ENCODE results near the gene FBXL17. TPM values are rescaled to one million over a fixed set of nuclear protein-coding genes. Genes with fewer than 3 reads are reported as not detected.
A peak's percentile ranks its signal among the peaks of the same experiment; 100 is the strongest.

The FBXL17 gene
- 49.4 TPM for total RNA-seq
- long read RNA-seq, full-length matches to known transcripts: 12 of 35 reads
- long read RNA-seq, partial matches to known transcripts: 0 of 35 reads
- long read RNA-seq, other reads (novel, unspliced or antisense): 23 of 35 reads

- no peaks in the 10 kb centered on the region for H3K36me3 ChIP-seq
- peak; percentile 10 for TF ChIP-seq CTCF (IDR thresholded peaks at IDR 0.05; ENCODE audit: borderline replicate concordance)
- H3K4me3 ChIP-seq: peak within 1 kb of the TSS; percentile 95
- H3K27me3 ChIP-seq (ENCODE audit: low read depth): no peaks in the 10 kb centered on the region
- peaks cover 54% of the 10 kb centered on the region for H3K4me1 ChIP-seq
- intact Hi-C loops (cut with micrococcal nuclease): no loop called here
- H3K9me3 ChIP-seq (replicated peaks): no peaks in the 10 kb centered on the region
- H3K27ac ChIP-seq (replicated peaks): peak within 1 kb of the TSS; percentile 99
- peak; percentile 94 for DNase-seq
These were observed at the start of gene FBXL17 for GRCh38 chr5:108381954-108382783. Gene FBXL17, minus strand, starts transcription at chr5:108382098.

GRCh38 chr5:108430931-108431608, 49.2 kb upstream of the FBXL17 start:
- Histone ChIP-seq H3K27ac (replicated peaks) (no peak overlapping the region), H3K36me3 (no peaks in the 10 kb centered on the region), H3K4me1 (no peaks in the 10 kb centered on the region), H3K4me3 (no peak overlapping the region), H3K27me3 (ENCODE audit: low read depth) (peaks cover 10% of the 10 kb centered on the region), H3K9me3 (replicated peaks) (no peaks in the 10 kb centered on the region)
- no peak for TF ChIP-seq CTCF (IDR thresholded peaks at IDR 0.05; ENCODE audit: borderline replicate concordance)
- intact Hi-C loops (cut with micrococcal nuclease): no loop called here
- no peak for DNase-seq

GRCh38 chr5:108421713-108422112, 39.8 kb upstream of the FBXL17 start:
- Histone ChIP-seq H3K4me3 (no peak overlapping the region), H3K36me3 (no peaks in the 10 kb centered on the region), H3K27me3 (ENCODE audit: low read depth) (no peaks in the 10 kb centered on the region), H3K27ac (replicated peaks) (no peak overlapping the region), H3K4me1 (no peaks in the 10 kb centered on the region), H3K9me3 (replicated peaks) (peaks cover 10% of the 10 kb centered on the region)
- intact Hi-C loops (cut with micrococcal nuclease): no loop called here
- no peak for DNase-seq
- no peak for TF ChIP-seq CTCF (IDR thresholded peaks at IDR 0.05; ENCODE audit: borderline replicate concordance)

- H3K27ac ChIP-seq (replicated peaks): no peak overlapping the region
- DNase-seq: no peak
- peaks cover 10% of the 10 kb centered on the region for H3K9me3 ChIP-seq (replicated peaks)
- no peaks in the 10 kb centered on the region for H3K4me1 ChIP-seq
- no peak for TF ChIP-seq CTCF (IDR thresholded peaks at IDR 0.05; ENCODE audit: borderline replicate concordance)
- no peaks in the 10 kb centered on the region for H3K27me3 ChIP-seq (ENCODE audit: low read depth)
- H3K4me3 ChIP-seq: no peak overlapping the region
- intact Hi-C loops (cut with micrococcal nuclease): no loop called here
- no peaks in the 10 kb centered on the region for H3K36me3 ChIP-seq
These were observed 38.9 kb upstream of the FBXL17 start for GRCh38 chr5:108420755-108421154.

GRCh38 chr5:108420158-108420557, 38.3 kb upstream of the FBXL17 start:
- Histone ChIP-seq H3K36me3 (no peaks in the 10 kb centered on the region), H3K27me3 (ENCODE audit: low read depth) (no peaks in the 10 kb centered on the region), H3K4me3 (no peak overlapping the region), H3K9me3 (replicated peaks) (peaks cover 10% of the 10 kb centered on the region), H3K4me1 (no peaks in the 10 kb centered on the region), H3K27ac (replicated peaks) (no peak overlapping the region)
- intact Hi-C loops (cut with micrococcal nuclease): no loop called here
- no peak for DNase-seq
- no peak for TF ChIP-seq CTCF (IDR thresholded peaks at IDR 0.05; ENCODE audit: borderline replicate concordance)

Measured in left ventricle myocardium inferior (tissue), 1 donor.